ENCODE measurements around the gene KRTAP4-2.
"Not testable (repeated sequence)": the region's sequence is repeated elsewhere in the genome, so short reads cannot be mapped to it uniquely, and the experiment has no call there.

KRTAP4-2 gene

GRCh38 chr17:41160648-41161047 is 17.4 kb downstream of the KRTAP4-2 start, which contains the start of gene KRTAP4-4:
TSS of gene KRTAP4-4 (minus strand) at chr17:41160748. CDS start at chr17:41160691, 57 bp downstream.
- no peak for DNase-seq

- not testable (repeated sequence) for DNase-seq
Observed at GRCh38 chr17:41160190-41160589, 17.8 kb downstream of the KRTAP4-2 start.

- DNase-seq, result no peak
Observed at GRCh38 chr17:41153856-41154255, 24.2 kb downstream of the KRTAP4-2 start.

GRCh38 chr17:41151525-41151924 is 26.5 kb downstream of the KRTAP4-2 start:
- DNase-seq, result no peak

GRCh38 chr17:41150026-41150425 is 28.0 kb downstream of the KRTAP4-2 start:
- DNase-seq, result no peak

GRCh38 chr17:41149652-41149985 is 28.4 kb downstream of the KRTAP4-2 start, which contains the start of gene KRTAP4-5:
TSS of gene KRTAP4-5 (minus strand) at chr17:41149825. CDS start at chr17:41149767, 58 bp downstream.
- DNase-seq, result no peak

GRCh38 chr17:41148971-41149651 is 28.9 kb downstream of the KRTAP4-2 start:
- not testable (repeated sequence) for DNase-seq

GRCh38 chr17:41147531-41148204 is 30.4 kb downstream of the KRTAP4-2 start:
- no peak for DNase-seq

GRCh38 chr17:41145261-41145660 is 32.8 kb downstream of the KRTAP4-2 start:
- DNase-seq, result no peak

GRCh38 chr17:41144846-41145245 is 33.2 kb downstream of the KRTAP4-2 start:
- DNase-seq, result no peak

GRCh38 chr17:41141361-41141760 is 36.7 kb downstream of the KRTAP4-2 start:
- no peak for DNase-seq

- no peak for DNase-seq
Observed at GRCh38 chr17:41140360-41141131, 37.5 kb downstream of the KRTAP4-2 start, which contains the start of gene KRTAP4-6. TSS of gene KRTAP4-6 (minus strand) at chr17:41140544. CDS start at chr17:41140487, 57 bp downstream.

- not testable (repeated sequence) for DNase-seq
Observed at GRCh38 chr17:41139865-41140264, 38.2 kb downstream of the KRTAP4-2 start.

- DNase-seq, result no peak
Observed at GRCh38 chr17:41133880-41134735, 43.9 kb downstream of the KRTAP4-2 start.

- DNase-seq, result no peak
Observed at GRCh38 chr17:41131979-41132378, 46.0 kb downstream of the KRTAP4-2 start.

Data from right hindlimb (tissue), 1 donor.